PC-9 (cell line): ENCODE measurements around the gene GPR183.

ENCODE experiments used
- EZH2 ChIP-seq: fragments of 200-600 bp; sonication (generic); IDR thresholded peaks from 2 replicates; pipeline ENCODE4 v1.8.0; 2017; ENCODE audit warnings: antibody characterized with exemption, low read depth
- TF ChIP-seq, protein P1 (sequence below): fragments of 200-600 bp; sonication (generic); conservative IDR thresholded peaks from 2 replicates; pipeline ENCODE4 v1.6.1; 2017; ENCODE audit warnings: mixed run types, antibody characterized with exemption, mild to moderate bottlenecking, moderate library complexity

DNA sequence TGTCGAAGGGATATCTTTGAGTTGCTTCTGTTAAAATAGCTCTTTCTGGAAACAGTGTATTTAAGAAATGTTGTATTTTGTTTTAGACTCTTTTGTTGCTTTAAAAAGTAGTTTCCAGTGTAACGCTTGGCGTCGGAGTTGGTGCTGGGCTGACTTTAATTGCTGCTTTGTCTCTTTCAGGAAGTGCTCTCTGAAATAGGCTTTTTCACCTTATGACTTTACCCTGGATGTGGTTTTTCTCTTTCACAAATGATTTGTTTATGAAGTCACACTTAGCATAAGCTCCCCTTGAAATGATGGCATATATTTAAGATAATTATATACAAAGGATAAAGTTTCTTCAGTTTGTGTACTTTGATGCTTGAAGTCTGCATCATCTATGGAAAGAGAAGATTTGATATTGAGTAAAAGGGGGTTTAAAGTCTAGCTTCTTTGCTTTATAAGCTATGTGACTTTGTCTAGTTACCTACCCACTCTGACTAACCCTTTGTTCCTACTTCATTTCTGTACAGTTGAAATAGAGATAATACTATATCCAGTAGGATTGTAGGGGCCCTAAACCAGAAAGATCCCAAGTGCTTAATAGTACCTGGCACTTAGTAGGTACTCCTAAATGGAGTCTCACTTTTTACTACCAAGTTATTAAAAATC lies 48.9 kb downstream of the GPR183 start, which contains the start of gene GPR18:
- TF ChIP-seq, protein P1, sequence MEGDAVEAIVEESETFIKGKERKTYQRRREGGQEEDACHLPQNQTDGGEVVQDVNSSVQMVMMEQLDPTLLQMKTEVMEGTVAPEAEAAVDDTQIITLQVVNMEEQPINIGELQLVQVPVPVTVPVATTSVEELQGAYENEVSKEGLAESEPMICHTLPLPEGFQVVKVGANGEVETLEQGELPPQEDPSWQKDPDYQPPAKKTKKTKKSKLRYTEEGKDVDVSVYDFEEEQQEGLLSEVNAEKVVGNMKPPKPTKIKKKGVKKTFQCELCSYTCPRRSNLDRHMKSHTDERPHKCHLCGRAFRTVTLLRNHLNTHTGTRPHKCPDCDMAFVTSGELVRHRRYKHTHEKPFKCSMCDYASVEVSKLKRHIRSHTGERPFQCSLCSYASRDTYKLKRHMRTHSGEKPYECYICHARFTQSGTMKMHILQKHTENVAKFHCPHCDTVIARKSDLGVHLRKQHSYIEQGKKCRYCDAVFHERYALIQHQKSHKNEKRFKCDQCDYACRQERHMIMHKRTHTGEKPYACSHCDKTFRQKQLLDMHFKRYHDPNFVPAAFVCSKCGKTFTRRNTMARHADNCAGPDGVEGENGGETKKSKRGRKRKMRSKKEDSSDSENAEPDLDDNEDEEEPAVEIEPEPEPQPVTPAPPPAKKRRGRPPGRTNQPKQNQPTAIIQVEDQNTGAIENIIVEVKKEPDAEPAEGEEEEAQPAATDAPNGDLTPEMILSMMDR, result no peak
- TF ChIP-seq EZH2, result no peak
